Fibroblast of skin of right biceps (primary cell): ENCODE measurements around the gene CC2D1B.

Experiments used
- DNase-seq: peaks from one replicate; pipeline ENCODE4 v3.0.0-alpha.2; 2013

Gene CC2D1B

GRCh38 chr1:52359676-52360594 lies 6.1 kb downstream of the CC2D1B start:
- no peak for DNase-seq

- DNase-seq = no peak
Observed at GRCh38 chr1:52358851-52359497, 7.0 kb downstream of the CC2D1B start.

- DNase-seq = no peak
Observed at GRCh38 chr1:52357397-52357796, 8.6 kb downstream of the CC2D1B start.

GRCh38 chr1:52356818-52357355 lies 9.1 kb downstream of the CC2D1B start:
- DNase-seq = no peak

GRCh38 chr1:52355847-52356505 lies 10.0 kb downstream of the CC2D1B start:
- no peak for DNase-seq

GRCh38 chr1:52355436-52355835 lies 10.6 kb downstream of the CC2D1B start:
- no peak for DNase-seq

GRCh38 chr1:52352690-52353089 lies 13.3 kb downstream of the CC2D1B start:
- no peak for DNase-seq

- peak; percentile 36 for DNase-seq
Observed at GRCh38 chr1:52348704-52349300, 17.2 kb downstream of the CC2D1B start.

- DNase-seq = no peak
Observed at GRCh38 chr1:52346653-52347052, 19.4 kb downstream of the CC2D1B start.

GRCh38 chr1:52345252-52345651 lies 20.8 kb downstream of the CC2D1B start:
- no peak for DNase-seq

- no peak for DNase-seq
Observed at GRCh38 chr1:52343979-52344378, 22.0 kb downstream of the CC2D1B start.

GRCh38 chr1:52341655-52342260 lies 24.2 kb downstream of the CC2D1B start:
- DNase-seq = no peak

GRCh38 chr1:52337439-52337838 lies 28.6 kb downstream of the CC2D1B start:
- no peak for DNase-seq

- no peak for DNase-seq
Observed at GRCh38 chr1:52334906-52335528, 31.0 kb downstream of the CC2D1B start.

GRCh38 chr1:52332411-52332810 lies 33.6 kb downstream of the CC2D1B start:
- no peak for DNase-seq

- DNase-seq = no peak
Observed at GRCh38 chr1:52328615-52329014, 37.4 kb downstream of the CC2D1B start.

- no peak for DNase-seq
Observed at GRCh38 chr1:52325786-52326185, 40.2 kb downstream of the CC2D1B start.

GRCh38 chr1:52323731-52324130 lies 42.3 kb downstream of the CC2D1B start:
- no peak for DNase-seq

- no peak for DNase-seq
Observed at GRCh38 chr1:52321061-52321460, 44.9 kb downstream of the CC2D1B start.

- no peak for DNase-seq
Observed at GRCh38 chr1:52306227-52307006, 59.6 kb downstream of the CC2D1B start.
